ENCODE results near the gene ALOX5AP. TPM values are rescaled to one million over a fixed set of nuclear protein-coding genes. Genes with fewer than 3 reads are reported as not detected.
"Not testable (repeated sequence)": the region's sequence is repeated elsewhere in the genome, so short reads cannot be mapped to it uniquely, and the experiment has no call there.

The ALOX5AP gene
- total and polyA plus RNA-seq, 2 experiments from 2014 or later = 0.66 TPM; not detected in 1

DNA sequence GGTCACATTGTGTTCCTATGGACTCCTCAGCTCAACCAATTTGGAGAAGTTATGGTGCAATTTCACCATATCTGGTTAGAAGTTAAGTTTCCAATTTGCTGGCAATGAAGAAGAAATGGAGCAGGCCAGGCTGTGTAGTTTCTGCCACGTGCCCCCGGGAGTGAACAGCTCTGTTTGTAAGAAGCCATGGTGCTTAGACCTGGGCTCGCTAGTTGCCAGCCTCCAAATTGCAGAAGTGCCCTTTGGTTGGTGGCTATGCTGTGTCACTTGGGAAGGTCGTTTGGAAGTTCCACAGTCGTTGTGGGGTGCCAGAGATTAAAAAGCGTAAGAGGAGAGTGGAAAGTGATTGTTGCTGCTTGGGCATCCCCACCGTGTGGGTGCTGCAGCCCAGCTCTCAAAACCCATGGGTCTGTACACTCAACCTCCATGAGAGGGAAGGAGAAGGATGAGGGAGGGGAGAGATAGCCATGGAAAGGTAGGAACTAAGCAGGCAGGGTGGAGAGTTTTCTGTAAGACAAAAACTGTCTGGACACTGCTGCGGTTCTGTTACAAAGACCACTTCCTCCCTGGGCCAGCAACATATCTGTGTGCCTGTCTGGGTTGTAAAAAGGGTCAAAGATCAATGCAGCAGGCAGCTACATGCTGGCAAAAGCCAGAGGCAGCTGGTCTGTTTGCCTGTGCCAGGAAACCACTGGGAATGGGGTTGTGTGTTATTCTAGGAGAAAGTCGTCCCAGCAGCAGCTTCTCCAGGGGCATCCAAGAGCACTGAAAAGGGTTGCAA, 10.8 kb downstream of the ALOX5AP start:
- no peak overlapping the region for H3K27ac ChIP-seq

DNA sequence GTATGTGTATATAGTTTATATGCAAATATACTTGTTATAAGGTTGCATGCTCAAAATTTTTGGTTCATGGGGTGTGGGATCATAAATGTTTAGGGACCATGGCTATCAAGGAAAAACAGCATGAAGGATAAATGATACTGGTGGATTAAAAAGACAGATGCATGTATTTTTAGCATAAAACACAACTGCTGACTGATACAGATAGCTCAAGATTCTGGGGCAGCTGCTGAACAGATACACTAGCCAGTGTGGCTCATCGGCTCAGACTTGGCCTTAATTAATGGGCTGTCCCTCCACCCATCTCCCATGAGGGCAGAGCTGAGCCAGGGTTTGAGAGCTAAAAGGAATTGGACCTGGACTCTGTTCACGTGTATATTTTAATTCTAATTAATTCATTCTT, 11.4 kb downstream of the ALOX5AP start:
- DNase-seq (ENCODE audit: low read depth in 1 of 2, low spot score in 1 of 2) = no peak
- no peak overlapping the region for H3K27ac ChIP-seq
- no peak overlapping the region for H3K4me3 ChIP-seq
- H3K27me3 ChIP-seq = no peaks in the 10 kb centered on the region
- no peaks in the 10 kb centered on the region for H3K9me3 ChIP-seq (ENCODE audit: low read depth)
- H3K4me1 ChIP-seq (ENCODE audit: low read depth) = peaks cover 38% of the 10 kb centered on the region
- no peaks in the 10 kb centered on the region for H3K36me3 ChIP-seq
- no peak for TF ChIP-seq CTCF (IDR thresholded peaks at IDR 0.05; ENCODE audit: low read depth, low read length)

More for the DNA sequence above, 10.8 kb downstream of the ALOX5AP start:
- H3K9me3 ChIP-seq (ENCODE audit: low read depth) = no peaks in the 10 kb centered on the region
- no peaks in the 10 kb centered on the region for H3K36me3 ChIP-seq
- peaks cover 35% of the 10 kb centered on the region for H3K4me1 ChIP-seq (ENCODE audit: low read depth)
- H3K4me3 ChIP-seq = no peak overlapping the region
- no peak for TF ChIP-seq CTCF (IDR thresholded peaks at IDR 0.05; ENCODE audit: low read depth, low read length)
- DNase-seq (ENCODE audit: low read depth in 1 of 2, low spot score in 1 of 2) = peak in 1 of 2 donors; percentile 51
- H3K27me3 ChIP-seq = no peaks in the 10 kb centered on the region

DNA sequence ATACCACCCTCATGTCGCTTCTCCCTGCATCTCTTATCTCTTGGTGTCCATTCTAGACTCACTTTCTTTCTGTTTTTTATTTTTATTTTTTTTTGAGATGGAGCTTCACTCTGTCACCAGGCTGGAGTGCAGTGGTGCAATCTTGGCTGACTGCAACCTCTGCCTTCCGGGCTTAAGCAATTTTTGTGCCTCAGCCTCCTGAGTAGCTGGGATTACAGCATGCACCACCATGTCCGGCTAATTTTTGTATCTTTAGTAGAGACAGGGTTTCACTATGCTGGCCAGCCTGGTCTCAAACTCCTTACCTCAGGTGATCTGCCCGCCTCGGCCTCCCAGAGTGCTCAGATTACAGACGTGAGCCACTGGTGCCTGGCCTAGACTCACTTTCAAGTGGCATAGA, 12.5 kb downstream of the ALOX5AP start:
- H3K27me3 ChIP-seq; H3K9me3 ChIP-seq (ENCODE audit: low read depth); H3K4me3 ChIP-seq; H3K27ac ChIP-seq; H3K36me3 ChIP-seq: not testable (repeated sequence)
- H3K4me1 ChIP-seq (ENCODE audit: low read depth) = peaks cover 42% of the 10 kb centered on the region
- peak in 1 of 2 donors; percentile 41 for DNase-seq (ENCODE audit: low read depth in 1 of 2, low spot score in 1 of 2)

- H3K9me3 ChIP-seq (ENCODE audit: low read depth) = no peaks in the 10 kb centered on the region
- H3K36me3 ChIP-seq = no peaks in the 10 kb centered on the region
- H3K27me3 ChIP-seq = no peaks in the 10 kb centered on the region
- DNase-seq (ENCODE audit: low read depth in 1 of 2, low spot score in 1 of 2) = no peak
- H3K4me1 ChIP-seq (ENCODE audit: low read depth) = peaks cover 42% of the 10 kb centered on the region
- no peak overlapping the region for H3K27ac ChIP-seq
- no peak overlapping the region for H3K4me3 ChIP-seq
- no peak for TF ChIP-seq CTCF (IDR thresholded peaks at IDR 0.05; ENCODE audit: low read depth, low read length)
Observed at GRCh38 chr13:30748717-30749116, 13.4 kb downstream of the ALOX5AP start.

- H3K27ac ChIP-seq = no peak overlapping the region
- no peaks in the 10 kb centered on the region for H3K9me3 ChIP-seq (ENCODE audit: low read depth)
- peaks cover 38% of the 10 kb centered on the region for H3K4me1 ChIP-seq (ENCODE audit: low read depth)
- H3K36me3 ChIP-seq = no peaks in the 10 kb centered on the region
- H3K27me3 ChIP-seq = no peaks in the 10 kb centered on the region
- TF ChIP-seq CTCF (IDR thresholded peaks at IDR 0.05; ENCODE audit: low read depth, low read length) = no peak
- H3K4me3 ChIP-seq = no peak overlapping the region
- DNase-seq (ENCODE audit: low read depth in 1 of 2, low spot score in 1 of 2) = no peak
Observed at GRCh38 chr13:30750036-30750435, 14.7 kb downstream of the ALOX5AP start.

DNA sequence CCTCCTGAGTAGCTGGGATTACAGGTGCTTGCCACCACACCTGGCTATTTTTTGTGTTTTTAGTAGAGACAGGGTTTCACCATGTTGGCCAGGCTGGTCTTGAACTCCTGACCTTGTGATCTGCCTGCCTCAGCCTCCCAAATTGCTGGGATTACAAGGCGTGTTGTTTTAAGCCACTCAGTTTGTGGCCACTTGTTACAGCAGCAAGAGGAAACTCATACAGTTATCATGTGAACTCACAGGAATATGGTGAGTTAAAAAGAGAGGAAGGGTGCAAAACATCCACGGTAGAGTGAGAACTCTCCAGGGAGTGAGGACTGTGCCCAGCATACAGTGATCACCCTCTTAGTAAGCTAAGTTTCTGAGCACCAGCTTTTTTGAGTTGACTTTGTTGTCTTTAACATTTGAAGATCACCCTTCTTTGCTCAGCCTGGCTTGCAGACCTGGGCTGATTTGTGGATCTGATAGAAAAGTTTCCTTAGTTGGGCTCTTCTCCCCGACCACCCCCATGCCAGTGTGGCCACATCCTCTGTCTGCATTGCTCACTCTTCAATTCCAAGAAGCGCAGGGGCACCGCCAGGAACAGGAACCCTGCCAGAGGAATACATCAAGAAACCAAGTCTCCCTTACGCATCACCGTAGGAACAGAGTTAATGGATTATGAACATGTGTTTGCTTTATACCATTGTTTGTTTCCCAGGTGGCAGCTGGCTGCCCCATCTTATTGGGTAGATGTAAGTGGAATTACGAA, 16.0 kb downstream of the ALOX5AP start:
- H3K27me3 ChIP-seq = no peaks in the 10 kb centered on the region
- DNase-seq (ENCODE audit: low read depth in 1 of 2, low spot score in 1 of 2) = no peak
- H3K27ac ChIP-seq = no peak overlapping the region
- TF ChIP-seq CTCF (IDR thresholded peaks at IDR 0.05; ENCODE audit: low read depth, low read length) = no peak
- peaks cover 47% of the 10 kb centered on the region for H3K4me1 ChIP-seq (ENCODE audit: low read depth)
- H3K9me3 ChIP-seq (ENCODE audit: low read depth) = no peaks in the 10 kb centered on the region
- no peaks in the 10 kb centered on the region for H3K36me3 ChIP-seq
- H3K4me3 ChIP-seq = no peak overlapping the region

All from cardiac muscle cell (in vitro differentiated cells and primary cell).